ENCODE results near the gene LPGAT1. TPM values are rescaled to one million over a fixed set of nuclear protein-coding genes. Genes with fewer than 3 reads are reported as not detected.

The LPGAT1 gene
- total and polyA plus RNA-seq, 2 donors (not counting 3 experiments of a cell fraction or from before 2014, with no cell fraction given), result 6.1 to 46.0 TPM

GRCh38 chr1:211800925-211801607 is 29.5 kb downstream of the LPGAT1 start:
- intact Hi-C loops (cut with micrococcal nuclease), result no loop called here
- Histone ChIP-seq H3K79me2 (ENCODE audit: control insufficient read depth, insufficient read depth, low read length) (peaks cover 2% of the 10 kb centered on the region), H3K9me3 (replicated peaks; ENCODE audit: control insufficient read depth, insufficient read depth, low read length) (no peaks in the 10 kb centered on the region), H3K27me3 (ENCODE audit: control insufficient read depth in 2 of 2, insufficient read depth in 2 of 2, low read length in 2 of 2) (no peaks in the 10 kb centered on the region), H3K9me1 (replicated peaks; ENCODE audit: control insufficient read depth, extremely low read depth, insufficient read depth, low read length) (no peaks in the 10 kb centered on the region), H3K4me1 (ENCODE audit: control insufficient read depth, extremely low read depth, insufficient read depth, low read length) (no peaks in the 10 kb centered on the region), H3K4me3 (replicated peaks in 1 of 3; ENCODE audit: insufficient read depth in 1 of 3, low read depth in 1 of 3, low read length in 3 of 3) (no peak overlapping the region), H3K4me2 (ENCODE audit: insufficient read depth, low read length) (no peak overlapping the region), H3K27ac (ENCODE audit: insufficient read depth, low read depth, low read length) (no peak overlapping the region), H3K9ac (replicated peaks; ENCODE audit: extremely low read depth, insufficient read depth, low read length) (no peak overlapping the region), H4K20me1 (replicated peaks; ENCODE audit: control insufficient read depth, extremely low read depth, insufficient read depth, low read length) (no peaks in the 10 kb centered on the region), H2AFZ (ENCODE audit: low read depth, low read length) (no peak overlapping the region), H3K36me3 (ENCODE audit: control insufficient read depth in 2 of 2, extremely low read depth in 1 of 2, insufficient read depth in 2 of 2, low read length in 2 of 2) (no peaks in the 10 kb centered on the region)
- no TSS peak for BruUV-seq (replicated peaks)
- dilution Hi-C loops (cut with MboI; ENCODE audit: extremely low pct_ligation_motif_present, low sequenced_read_pairs), result no loop called here
- FAIRE-seq, result no peak
- CTCF ChIA-PET, result no interaction called here
- TF ChIP-seq JUN (IDR thresholded peaks at IDR 0.05; ENCODE audit: borderline replicate concordance, insufficient read depth, insufficient read length, low read depth), result no peak
- TF ChIP-seq CTCF (IDR thresholded peaks at IDR 0.05; ENCODE audit: extremely low read depth in 1 of 2, insufficient read depth in 1 of 2, low read depth in 1 of 2, low read length in 2 of 2), result no peak
- TF ChIP-seq POLR2AphosphoS5 (IDR thresholded peaks at IDR 0.05; ENCODE audit: insufficient read depth, low read depth, low read length), result no peak
- TF ChIP-seq POLR2A (IDR thresholded peaks at IDR 0.05; ENCODE audit: low read depth, low read length), result no peak
- TF ChIP-seq GATA2 (IDR thresholded peaks at IDR 0.05; ENCODE audit: insufficient read depth, insufficient read length, low read depth, low read length), result no peak
- no peak for TF ChIP-seq MAX (IDR thresholded peaks at IDR 0.05; ENCODE audit: insufficient read depth, insufficient read length)
- no peak for TF ChIP-seq EZH2 (IDR thresholded peaks at IDR 0.05; ENCODE audit: borderline replicate concordance, low read depth, low read length, severe bottlenecking)
- TF ChIP-seq FOS (IDR thresholded peaks at IDR 0.05; ENCODE audit: borderline replicate concordance, insufficient read depth, low read length), result no peak
- no peak for TF ChIP-seq MYC (IDR thresholded peaks at IDR 0.05; ENCODE audit: low read depth, low read length)
- no peak for DNase-seq (ENCODE audit: low read depth, low spot score)
- POLR2A ChIA-PET, result no interaction called here
